ENCODE results near the gene FAM133A. TPM values are rescaled to one million over a fixed set of nuclear protein-coding genes. Genes with fewer than 3 reads are reported as not detected.

Gene FAM133A
- total RNA-seq, 1 donor from 2014 or later: under 0.01 TPM

Other genes with a start within 250 kb of the FAM133A start
- gene NAP1L3, start 628 bp upstream of the FAM133A start, total RNA-seq: 7.3 TPM